T follicular helper cell (primary cell): Measurements from ENCODE around the gene ANKRD40CL.

Experiments
- DNase-seq: peaks from one replicate; pipeline ENCODE4 v3.0.0-alpha.2; 2020; ENCODE audit warnings: low read depth

ANKRD40CL gene

DNA sequence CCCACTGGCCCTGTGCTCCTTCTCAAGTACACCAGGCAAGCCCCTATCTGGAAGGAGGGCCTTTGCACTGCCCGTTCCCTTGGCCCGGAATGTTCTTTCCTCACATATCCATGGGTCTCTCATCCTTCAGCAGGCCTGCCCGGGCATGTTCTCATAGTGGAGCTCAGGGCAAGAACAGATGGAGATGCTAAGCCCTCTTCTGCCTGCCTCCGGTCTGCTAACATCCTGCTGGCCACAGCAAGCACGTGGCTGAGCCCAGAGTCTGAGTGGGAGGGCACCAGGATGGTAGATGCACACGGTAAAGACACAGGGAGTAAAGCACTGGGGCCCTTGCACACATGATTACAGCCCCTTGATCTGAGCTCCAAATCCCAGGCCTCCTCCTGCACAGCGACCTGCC is 19.8 kb upstream of the ANKRD40CL start:
- DNase-seq, result no peak

DNA sequence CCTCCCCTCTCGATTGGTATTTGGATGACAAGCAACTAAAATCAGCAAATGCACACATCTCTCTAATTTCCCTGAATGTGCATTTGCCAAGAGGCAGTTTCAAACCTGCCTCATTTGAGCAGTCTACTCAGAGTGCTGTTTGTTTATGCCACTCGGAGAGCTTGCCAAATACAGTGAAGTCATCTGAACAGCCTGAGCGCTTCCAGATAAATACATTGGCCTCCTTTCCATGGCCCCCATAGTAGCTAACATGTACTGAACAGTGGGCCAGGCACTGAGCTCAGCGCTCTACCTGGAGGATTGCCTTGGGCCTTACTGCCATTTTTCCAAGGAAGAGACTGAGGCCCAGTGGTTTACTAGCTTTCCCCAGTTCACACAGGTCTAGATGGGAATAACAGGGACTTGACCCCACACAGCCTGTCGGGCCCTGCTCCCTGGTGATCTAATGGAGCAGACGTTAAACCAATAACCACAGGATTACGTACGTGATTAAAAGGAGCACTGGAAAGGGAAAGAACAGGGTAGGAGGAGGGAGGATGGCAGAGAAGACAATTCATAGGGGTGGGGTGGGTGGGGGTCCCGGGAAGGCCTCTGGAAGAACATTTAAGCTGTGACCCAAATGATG is 18.7 kb upstream of the ANKRD40CL start:
- no peak for DNase-seq

DNA sequence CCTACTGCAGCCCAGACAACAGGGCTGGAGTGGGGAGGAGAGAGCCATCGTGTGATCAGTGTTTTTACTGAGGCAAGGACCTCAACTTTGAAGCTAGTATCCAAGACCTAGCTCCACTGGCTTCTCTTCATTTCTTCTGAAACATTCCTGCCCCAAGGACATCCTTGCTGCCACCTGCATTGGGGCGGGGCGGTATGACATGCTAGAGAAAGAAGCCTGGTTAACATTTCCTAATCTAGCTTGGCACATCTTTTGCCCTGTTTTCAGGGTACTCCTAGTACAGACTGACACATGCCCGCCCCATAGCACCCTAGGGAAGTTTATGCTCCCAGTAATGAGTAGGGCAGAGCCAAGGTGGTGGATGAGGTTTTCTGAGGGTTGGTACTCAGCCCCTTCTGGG is 17.8 kb upstream of the ANKRD40CL start:
- DNase-seq, result no peak

DNA sequence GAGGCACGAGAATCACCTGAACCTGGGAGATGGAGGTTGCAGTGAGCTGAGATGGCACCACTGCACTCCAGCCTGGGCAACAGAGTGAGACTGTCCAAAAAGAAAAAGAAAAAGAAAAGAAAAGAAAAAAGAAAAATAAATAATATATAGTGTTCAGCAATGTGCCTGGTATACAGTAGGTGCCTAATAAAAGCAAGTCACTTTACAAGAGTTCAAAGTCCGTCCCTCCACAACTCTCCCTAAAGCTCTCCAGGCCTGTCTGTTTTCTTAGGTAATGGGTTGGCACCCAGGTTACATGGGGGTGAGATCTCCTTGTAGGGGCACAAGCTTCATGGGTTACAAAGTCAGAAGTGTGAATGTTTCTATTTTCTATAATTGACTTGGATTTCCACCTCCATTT is 16.6 kb upstream of the ANKRD40CL start:
- no peak for DNase-seq

DNA sequence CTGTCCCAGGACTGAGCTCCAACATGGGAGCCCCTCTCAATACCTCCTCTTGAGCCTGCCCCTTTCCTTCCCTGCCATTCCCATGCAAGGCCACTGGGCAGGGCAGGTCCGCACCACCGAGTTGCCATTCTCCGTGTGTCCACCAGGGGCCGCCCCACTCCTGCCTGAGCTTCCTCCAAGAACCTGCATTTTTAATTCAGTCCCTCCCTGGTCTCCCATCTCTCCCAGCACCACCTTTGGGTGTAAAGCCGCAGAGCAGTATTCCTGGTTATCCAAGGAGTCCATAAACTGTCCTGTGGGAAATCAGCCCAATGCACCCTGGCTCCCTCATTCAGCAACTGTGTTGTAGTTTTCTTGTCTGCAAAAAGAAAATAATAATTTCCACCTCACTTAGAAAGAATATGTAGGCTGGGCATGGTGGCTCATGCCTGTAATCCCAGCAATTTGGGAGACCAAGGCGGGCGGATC is 15.9 kb upstream of the ANKRD40CL start:
- DNase-seq, result peak; percentile 66

DNA sequence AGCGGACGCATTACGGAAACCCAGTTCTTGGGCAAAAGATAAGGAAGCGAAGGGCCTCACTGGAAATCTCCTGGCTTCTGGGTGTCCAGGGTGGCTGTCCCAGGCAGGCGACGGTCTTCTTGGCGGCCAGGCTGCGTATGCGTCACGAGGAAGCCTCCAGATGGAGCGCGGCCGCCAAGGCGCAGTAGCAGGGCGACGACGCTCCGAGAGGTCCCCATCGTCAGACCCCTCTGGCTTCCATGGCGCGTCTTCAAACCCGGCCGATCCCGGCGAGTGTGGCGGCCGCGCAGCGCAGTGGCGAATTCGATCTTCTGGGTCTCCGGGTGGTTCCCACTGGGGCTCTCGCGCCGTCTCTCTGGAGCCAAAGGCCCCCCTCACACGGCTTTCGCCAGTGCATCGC is 13.8 kb upstream of the ANKRD40CL start:
- no peak for DNase-seq

DNA sequence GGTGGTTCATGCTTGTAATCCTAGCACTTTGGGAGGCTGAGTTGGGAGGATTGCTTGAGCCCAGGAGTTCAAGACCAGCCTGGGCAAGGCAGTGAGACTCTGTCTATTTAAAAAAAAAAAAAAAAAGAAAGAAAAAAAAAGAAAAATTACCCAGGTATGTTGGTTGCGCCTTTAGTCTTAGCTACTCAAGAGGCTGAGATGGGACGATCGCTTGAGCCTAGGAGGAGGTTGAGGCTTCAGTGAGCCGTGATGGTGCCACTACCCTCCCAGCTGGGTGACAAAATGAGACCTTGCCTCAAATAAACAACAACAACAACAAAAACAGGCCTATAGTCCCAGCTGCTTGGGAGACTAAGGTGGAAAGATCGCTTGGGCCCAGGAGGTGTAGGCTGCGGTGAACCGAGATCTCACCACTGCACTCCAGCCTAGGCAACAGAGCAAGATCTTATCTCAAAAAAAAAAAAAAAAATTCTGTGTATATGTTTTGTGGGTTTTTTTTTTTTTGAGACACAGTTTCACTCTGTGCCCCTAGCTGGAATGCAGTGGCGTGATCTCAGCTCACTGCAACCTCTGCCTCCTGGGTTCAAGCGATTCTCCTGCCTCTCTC is 12.5 kb upstream of the ANKRD40CL start:
- peak; percentile 25 for DNase-seq

DNA sequence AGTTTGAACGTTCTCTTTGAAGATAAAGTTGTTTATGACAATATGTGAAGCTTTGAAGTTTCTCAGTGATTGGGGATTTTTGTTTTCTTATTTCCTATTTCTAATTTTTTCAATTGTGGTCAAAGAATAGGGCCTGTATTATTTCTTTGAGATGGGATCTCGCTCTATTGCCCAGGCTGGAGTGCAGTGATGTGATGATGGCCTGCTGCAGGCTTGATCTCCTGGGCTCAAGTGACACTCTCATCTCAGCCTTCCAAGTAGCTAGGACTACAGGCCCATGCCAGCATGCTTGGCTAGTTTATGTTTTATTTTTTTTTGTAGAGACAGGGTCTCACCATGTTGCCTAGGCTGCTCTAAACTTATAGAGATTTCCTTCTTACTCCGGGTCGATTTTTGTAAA is 11.7 kb upstream of the ANKRD40CL start:
- DNase-seq, result no peak

DNA sequence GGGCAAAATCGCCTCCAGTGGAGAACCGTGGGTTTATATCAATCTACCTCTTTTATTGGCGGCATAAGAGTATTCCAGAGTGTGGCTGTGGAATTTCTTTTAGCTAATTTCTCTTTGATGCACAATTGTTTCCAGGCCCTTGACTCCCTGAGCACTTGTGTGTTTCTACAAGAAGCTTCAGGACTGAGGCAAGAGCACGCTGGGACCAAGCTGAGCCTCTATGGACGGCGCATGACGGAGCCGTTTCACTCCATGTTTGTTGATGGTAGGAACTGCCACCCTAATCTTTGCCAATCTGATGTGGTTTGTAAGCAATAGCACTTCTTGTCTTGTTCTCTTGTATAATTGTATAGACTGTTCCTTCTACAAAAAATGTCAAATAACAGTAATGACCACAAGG is 11.2 kb upstream of the ANKRD40CL start:
- DNase-seq, result no peak

DNA sequence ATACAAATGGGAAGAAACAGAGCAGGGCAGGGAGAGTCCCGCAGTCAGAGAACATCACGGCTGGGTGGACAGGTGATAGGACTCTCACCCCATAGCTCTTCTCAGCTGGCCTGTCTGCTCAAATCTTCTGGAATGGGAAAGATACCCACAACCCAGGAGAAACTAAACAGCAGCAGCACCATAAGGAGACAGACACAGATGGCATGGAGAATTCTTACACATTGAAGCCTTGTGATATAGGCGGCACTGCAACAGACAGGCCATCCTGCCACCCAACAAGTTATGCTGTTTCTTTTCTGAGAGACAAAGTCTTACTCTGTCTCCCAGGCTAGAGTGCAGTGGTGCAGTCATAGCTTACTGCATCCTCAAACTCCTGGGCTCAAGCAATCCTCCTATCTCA is 8.6 kb upstream of the ANKRD40CL start:
- no peak for DNase-seq

DNA sequence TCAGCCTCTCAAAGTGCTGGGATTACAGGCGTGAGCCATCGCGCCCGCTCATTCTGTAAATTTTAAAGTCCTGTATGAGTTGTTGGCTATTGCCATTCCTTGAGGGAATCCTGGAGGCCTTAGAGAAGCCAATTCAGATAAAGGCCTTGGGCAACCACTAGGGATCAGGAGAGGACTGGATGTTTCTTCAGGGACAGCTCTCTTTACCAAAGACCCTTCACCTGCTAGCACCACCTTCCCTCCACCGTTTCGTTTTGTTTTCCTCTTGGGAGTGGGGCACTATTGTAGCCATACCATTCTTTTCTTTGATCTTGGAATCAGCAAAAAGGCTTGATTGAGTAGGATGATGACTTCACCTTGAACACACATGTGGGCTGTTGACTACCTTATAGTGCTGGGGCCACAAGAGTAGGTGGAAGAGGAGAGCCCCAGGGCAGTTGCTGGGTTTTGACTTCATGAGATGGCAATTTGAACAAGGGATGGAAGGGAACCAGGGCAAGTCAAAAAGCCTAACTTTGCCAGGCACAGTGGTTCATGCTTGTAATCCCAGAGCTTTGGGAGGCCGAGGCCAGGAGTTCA is 7.0 kb upstream of the ANKRD40CL start:
- DNase-seq, result no peak

DNA sequence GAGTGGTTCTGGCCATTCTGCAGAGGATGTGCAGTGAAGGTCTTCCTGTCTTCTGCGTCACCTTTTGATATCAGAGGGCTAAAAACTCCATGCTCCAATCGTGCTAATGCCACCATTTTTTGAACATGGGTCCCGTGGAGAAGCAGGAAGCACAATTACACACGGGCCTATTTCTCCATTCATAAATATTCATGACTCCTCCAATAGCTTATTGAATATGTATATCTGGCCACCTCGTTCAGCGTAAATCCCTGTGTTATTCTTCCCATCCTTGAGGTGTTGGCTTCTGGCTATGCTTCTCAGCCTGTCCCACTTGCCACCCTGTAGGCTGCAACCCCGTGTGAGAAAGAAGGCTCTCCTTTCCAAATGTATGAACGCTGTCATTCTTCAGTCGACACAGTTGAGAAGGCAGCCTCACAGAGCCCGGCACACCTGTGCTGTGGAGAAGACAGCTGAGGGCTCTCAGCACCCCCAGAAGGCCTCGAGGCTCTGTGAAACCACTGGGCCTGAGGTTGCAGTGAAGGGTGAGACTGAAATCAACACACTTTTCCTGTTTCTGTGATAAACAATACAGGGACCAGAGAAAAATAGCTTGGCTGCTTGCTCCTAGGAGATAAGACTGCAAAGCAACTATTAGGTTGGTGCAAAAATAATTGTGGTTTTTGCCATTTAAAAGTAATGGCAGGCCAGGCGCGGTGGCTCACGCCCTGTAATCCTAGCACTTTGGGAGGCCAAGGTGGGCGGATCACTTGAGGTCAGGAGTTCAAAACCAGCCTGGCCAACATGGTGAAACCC is 4.9 kb upstream of the ANKRD40CL start:
- no peak for DNase-seq

DNA sequence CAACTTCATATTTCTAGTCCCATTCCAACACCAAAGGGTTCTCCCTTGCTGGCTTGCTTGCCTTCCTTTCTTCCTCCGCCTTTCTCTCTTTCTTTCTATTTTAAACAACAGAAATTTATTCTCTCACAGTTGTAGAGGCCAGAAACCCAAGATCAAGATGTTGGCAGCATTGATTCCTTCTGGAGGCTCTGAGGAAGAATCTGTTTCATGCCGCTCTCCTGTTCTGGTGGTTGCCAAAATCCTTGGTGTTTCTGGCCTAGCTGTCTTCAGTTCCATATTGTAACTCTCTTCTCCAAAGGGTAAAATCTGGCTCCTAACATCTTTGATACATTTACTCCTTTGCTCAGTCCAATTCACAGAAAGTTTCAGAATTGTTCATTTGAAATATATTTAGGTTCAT is 3.0 kb upstream of the ANKRD40CL start:
- no peak for DNase-seq

DNA sequence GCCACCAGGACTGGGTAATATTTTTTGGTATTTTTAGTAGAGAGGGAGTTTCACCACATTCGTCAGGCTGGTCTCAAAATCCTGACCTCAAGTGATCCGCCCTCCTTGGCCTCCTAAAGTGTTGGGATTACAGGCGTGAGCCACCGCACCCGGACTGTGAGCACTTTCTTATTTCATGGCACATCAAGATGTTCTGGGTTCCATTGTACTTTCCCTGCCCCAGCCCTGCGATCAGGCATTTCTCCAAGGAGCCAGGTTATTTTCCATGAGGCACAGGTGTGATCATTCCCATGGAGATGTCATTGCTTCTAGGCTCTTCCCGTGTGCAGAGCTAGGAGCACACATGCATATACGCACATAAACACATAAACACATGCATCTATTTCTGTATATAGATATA is 2.6 kb upstream of the ANKRD40CL start:
- no peak for DNase-seq

DNA sequence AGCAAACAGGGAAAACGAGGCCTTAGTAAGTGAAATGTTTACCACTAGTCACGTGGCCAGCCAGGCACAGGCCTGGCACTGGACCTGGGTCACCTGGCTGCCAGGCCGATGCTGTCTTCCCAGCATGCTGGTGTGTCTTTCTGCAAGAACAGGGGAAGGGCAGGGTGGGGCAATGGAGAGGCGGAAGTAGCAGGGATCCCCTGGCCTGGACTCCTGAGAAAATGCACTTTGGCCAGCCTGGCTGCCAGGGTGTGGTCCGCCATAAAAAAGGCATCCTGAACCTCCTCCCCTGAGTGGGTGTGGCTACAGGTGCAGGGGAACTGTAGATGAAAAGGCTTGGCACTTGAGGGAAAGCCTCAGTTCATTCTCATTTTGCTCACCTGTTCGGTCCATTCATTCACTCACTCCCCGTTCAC is 1.0 kb upstream of the ANKRD40CL start:
- DNase-seq, result no peak

DNA sequence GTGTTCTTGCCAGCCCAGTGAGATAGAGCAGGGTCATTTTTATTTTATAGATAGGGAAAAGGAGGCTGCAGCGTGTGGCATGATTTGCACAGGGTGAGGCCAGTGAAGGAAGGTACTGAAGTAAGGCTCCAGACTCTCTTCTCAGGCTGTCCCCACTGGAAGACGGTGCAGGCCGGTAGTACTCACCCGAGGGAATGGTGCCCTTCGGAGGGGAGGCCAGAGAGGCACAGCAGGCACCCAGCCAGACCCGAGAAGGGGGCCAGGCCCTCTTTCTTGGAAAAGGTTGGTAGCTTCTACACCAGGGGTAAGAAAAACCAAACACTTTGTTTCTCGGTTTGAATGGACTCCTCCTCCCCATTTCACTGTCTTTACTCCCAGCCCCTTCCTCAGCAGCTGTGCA is 288 bp downstream of the ANKRD40CL start:
- no peak for DNase-seq

DNA sequence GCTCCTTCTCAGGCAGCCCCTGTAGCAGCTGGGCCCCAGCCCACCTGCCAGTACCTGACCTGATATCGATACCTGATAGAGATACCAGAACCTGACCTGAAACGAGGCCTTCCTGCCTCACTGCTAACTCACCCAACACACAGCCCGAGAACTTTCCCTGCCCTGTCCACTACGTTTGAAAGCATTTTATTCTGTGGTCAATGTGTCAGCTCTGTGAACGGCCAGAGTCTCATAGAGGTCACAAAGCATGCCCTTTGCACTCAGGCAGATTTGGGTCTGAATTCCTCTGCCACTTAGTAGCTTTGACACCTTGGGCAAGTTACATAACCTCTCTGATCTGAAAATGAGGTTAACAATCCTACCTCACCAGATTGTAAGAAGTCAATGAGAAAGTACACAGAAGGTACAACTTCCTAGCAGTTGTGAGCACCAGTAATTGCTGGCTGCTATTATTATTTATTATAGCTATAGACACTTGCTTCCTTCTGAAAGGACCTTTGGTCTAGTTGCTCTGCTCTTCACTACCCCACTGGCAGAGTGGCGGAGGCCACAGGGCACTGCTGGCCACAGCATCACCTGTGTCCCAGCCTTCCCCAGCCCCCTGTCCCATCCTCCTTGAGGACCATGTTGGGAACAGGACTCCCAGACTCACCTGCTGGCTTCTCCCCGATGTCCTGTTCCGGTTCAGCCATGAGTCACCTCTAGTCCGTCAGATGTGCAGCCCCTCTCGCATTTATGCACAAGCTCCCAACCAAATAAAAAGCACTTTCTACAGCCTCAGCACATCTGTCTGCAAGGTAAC is 895 bp downstream of the ANKRD40CL start:
- DNase-seq, result no peak

DNA sequence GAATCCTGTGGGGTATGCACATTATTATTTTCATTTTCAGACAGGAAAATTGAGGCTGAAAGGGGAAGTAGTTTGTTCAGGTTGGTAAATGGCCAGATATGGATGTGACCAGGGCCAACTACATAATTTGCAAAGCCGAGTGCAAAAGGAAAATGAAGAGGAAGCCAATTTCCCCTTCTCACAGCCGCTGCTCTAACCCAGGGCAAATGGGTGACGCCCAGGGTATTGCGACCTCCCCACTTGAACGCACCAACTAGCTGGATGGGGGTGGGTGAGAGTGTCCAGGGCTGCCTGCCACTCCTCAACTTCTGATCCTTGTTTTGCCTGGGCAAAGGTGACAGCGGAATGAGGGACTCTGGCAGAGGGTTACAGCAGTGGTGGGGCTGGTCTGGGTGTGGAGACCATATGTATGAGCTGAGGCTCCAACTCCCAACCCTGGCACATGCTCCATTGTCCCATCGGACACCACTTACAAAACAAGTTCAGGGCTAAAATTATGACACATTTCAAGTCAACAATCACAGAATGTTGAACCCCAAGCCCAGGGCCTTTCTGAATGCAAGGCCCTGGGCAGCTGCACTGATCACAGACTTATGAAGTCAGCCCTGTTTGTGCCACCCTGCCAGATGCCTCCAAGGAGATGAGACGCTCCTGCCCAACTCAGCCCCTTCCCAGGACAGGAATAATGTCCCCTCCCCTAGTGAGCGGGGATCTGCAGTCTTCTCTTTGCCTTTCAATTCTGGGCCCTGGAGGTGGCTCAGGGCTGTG is 1.7 kb downstream of the ANKRD40CL start:
- no peak for DNase-seq

DNA sequence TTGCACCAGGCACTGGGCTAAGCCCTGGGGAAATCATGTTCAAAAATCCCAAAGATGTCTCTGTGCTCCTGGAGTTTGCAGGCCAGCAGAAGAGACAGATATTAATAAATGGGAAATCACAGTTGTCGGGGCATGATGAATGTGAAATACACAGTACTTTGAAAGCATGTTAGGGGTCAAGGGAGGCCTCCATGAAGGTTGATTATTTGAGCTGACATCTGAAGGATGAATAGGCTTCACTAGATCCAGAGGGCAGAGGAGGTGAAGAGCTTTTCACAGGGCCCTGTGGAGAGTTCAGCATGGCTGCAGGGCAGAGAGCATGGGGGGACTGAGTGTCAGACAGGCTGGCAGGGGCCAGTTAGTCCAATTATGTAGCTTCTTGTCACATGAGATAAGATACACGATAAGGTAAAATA is 2.6 kb downstream of the ANKRD40CL start:
- DNase-seq, result no peak

DNA sequence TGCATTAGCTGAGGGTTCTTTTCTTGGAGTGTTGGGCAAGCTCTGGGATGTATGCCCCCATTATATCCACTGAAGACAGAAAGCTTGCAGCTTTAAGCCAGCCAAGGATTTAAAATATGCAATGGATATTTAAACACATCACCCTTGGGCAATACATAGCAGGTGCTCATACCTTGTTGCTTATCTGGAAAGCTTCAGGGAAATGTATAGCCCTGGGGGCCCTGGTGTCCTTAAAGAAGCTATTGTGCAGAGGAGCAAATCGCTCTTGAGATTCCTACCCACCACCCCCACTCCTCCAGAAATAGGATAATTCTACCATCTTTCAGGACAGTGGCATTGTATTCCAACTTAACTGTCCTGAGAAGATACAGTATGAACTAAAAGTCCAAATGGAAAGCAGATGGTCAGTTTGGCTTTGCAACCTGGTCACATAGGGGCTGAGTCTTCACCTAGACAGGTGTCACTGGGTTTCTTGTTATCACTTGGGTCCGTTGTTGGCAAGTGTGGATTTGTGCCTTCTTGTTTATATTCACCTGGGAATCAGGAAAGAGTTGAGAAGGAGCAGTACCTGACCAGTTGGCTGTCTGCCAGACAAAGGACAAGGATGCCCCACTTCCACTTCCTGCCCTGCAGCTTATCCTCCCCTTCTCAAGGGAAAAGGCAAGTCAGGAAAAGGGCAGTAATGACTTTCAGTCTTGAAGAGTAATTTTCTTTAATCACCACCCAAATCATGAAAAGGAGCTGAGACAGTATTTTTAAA is 3.4 kb downstream of the ANKRD40CL start:
- DNase-seq, result no peak

DNA sequence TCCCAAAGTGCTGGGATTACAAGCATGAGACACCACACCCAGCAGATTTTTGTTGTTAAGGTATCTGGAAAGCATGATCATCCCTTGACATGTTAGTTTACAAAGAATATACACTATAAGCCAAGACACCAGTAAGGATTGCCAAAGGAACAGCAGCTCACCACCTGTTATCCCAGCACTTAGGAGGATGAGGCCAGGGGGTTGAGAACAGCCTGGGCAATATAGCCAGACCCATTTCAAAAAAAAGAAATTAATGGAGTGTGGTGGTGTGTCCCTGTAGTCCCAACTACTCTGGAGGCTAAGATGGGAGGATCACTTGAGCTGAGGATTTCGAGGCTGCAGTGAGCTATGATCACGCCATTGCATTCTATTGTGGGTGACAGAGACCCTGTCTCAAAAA is 5.1 kb downstream of the ANKRD40CL start:
- no peak for DNase-seq
